Lower lobe of right lung (tissue), 2 donors: Measurements from ENCODE around the gene CCDC85C. TPM values are rescaled to one million over a fixed set of nuclear protein-coding genes. Genes with fewer than 3 reads are reported as not detected.

Source experiments
- ATAC-seq, 2 donors: fragments of 200-7000 bp; cut with Tn5 transposase; one replicate each; pipeline ENCODE4 v1.9.1; 2020 to 2022; ENCODE audit warnings: mild to moderate bottlenecking in 2 of 2, moderate library complexity in 2 of 2
- DNase-seq: peaks from one replicate; pipeline ENCODE4 v3.0.0-alpha.2; 2020
- H3K27ac ChIP-seq: fragments of 200-600 bp; one replicate; pipeline ENCODE4 v1.8.0; 2022
- H3K27me3 ChIP-seq: fragments of 200-600 bp; one replicate; pipeline ENCODE4 v1.8.0; 2022; ENCODE audit warnings: low read depth
- H3K36me3 ChIP-seq: fragments of 200-600 bp; one replicate; pipeline ENCODE4 v1.8.0; 2022; ENCODE audit warnings: mild to moderate bottlenecking
- H3K4me1 ChIP-seq: fragments of 200-600 bp; one replicate; pipeline ENCODE4 v1.8.0; 2022
- H3K4me3 ChIP-seq: fragments of 200-600 bp; one replicate; pipeline ENCODE4 v1.8.0; 2022; ENCODE audit warnings: mild to moderate bottlenecking
- H3K9me3 ChIP-seq: fragments of 200-600 bp; one replicate; pipeline ENCODE4 v1.8.0; 2022
- CTCF ChIP-seq: fragments of 200-600 bp; IDR thresholded peaks from one replicate; pipeline ENCODE4 v1.8.0; 2022; ENCODE audit warnings: antibody characterized with exemption, mild to moderate bottlenecking
- intact Hi-C: fragments of 100-400 bp; cut with DNase I; formaldehyde crosslinking; loops from one replicate; pipeline ENCODE4 v1.11.0; 2022
- total RNA-seq: library from RNA; stranded (reverse); fragmentation: NEBNext Ultra II Directional; extraction: Animal tissue kit (Norgen Biotek cat#: 25700); gene quantifications from one replicate; pipeline ENCODE4 v1.2.1, GENCODE V29; 2021
- donor health status: DM: no; HTN: yes; CAD: no; lungs with severe emphysema.

CCDC85C gene
- total RNA-seq, 1 donor from 2014 or later: 15.3 TPM

- ATAC-seq: no peak
- intact Hi-C loops: no loop called here
- Histone ChIP-seq H3K4me3 (no peak overlapping the region), H3K4me1 (no peaks in the 10 kb centered on the region), H3K27me3 (no peaks in the 10 kb centered on the region), H3K9me3 (no peaks in the 10 kb centered on the region), H3K36me3 (peaks cover 96% of the 10 kb centered on the region), H3K27ac (no peak overlapping the region)
- no peak for TF ChIP-seq CTCF
- no peak for DNase-seq
These were observed 144.4 kb downstream of the CCDC85C start for GRCh38 chr14:99459481-99460100.

DNA sequence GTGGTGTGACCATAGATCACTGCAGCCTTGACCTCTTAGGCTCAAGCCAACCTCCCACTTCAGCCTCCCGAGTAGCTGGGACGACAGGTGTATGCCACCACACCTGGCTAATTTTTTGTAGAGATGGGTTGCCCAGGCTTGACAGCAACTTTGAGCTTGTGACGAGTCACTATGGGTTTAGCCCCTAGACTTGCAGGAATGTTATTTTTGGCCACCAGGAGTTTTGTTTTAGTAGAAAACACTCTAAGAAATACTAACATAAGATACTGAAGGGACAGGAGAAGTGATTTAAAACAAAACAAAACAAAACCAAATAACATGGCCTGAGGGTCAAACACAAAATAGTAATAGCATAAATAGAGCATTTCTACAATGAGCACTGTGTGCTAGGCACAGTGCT, 149.8 kb downstream of the CCDC85C start:
- no peaks in the 10 kb centered on the region for H3K4me1 ChIP-seq
- TF ChIP-seq CTCF: no peak
- DNase-seq: no peak
- H3K9me3 ChIP-seq: no peaks in the 10 kb centered on the region
- intact Hi-C loops: no loop called here
- H3K36me3 ChIP-seq: peaks cover 98% of the 10 kb centered on the region
- no peak overlapping the region for H3K4me3 ChIP-seq
- ATAC-seq: no peak
- no peak overlapping the region for H3K27ac ChIP-seq
- H3K27me3 ChIP-seq: no peaks in the 10 kb centered on the region

- no peaks in the 10 kb centered on the region for H3K9me3 ChIP-seq
- ATAC-seq (no peak), DNase-seq (no peak)
- intact Hi-C loops: no loop called here
- no peaks in the 10 kb centered on the region for H3K27me3 ChIP-seq
- no peaks in the 10 kb centered on the region for H3K4me1 ChIP-seq
- no peak for TF ChIP-seq CTCF
- H3K36me3 ChIP-seq: peaks cover 100% of the 10 kb centered on the region
- H3K4me3 ChIP-seq: no peak overlapping the region
- no peak overlapping the region for H3K27ac ChIP-seq
These were observed 151.0 kb downstream of the CCDC85C start for GRCh38 chr14:99452968-99453367.

GRCh38 chr14:99451234-99451633, 152.8 kb downstream of the CCDC85C start:
- peaks cover 100% of the 10 kb centered on the region for H3K36me3 ChIP-seq

GRCh38 chr14:99450266-99450665, 153.7 kb downstream of the CCDC85C start:
- no peak for TF ChIP-seq CTCF
- Histone ChIP-seq H3K4me1 (no peaks in the 10 kb centered on the region), H3K27ac (no peak overlapping the region), H3K36me3 (peaks cover 100% of the 10 kb centered on the region), H3K27me3 (no peaks in the 10 kb centered on the region), H3K9me3 (no peaks in the 10 kb centered on the region), H3K4me3 (no peak overlapping the region)
- DNase-seq (no peak), ATAC-seq (no peak)
- intact Hi-C loops: no loop called here

More at GRCh38 chr14:99451234-99451633, 152.8 kb downstream of the CCDC85C start:
- H3K27me3 ChIP-seq: no peaks in the 10 kb centered on the region
- H3K4me1 ChIP-seq: no peaks in the 10 kb centered on the region
- no peak overlapping the region for H3K4me3 ChIP-seq
- H3K9me3 ChIP-seq: no peaks in the 10 kb centered on the region
- intact Hi-C loops: no loop called here
- TF ChIP-seq CTCF: no peak
- ATAC-seq (no peak), DNase-seq (no peak)
- no peak overlapping the region for H3K27ac ChIP-seq

Other genes starting within 250 kb of the CCDC85C start
- 78.7 TPM for gene SETD3, start 123.3 kb downstream of the CCDC85C start, total RNA-seq
- 53.6 TPM for gene CCNK, start 122.8 kb downstream of the CCDC85C start, total RNA-seq
- gene HHIPL1, start 40.9 kb upstream of the CCDC85C start, total RNA-seq: 1.6 TPM
- gene CYP46A1, start 80.1 kb upstream of the CCDC85C start, total RNA-seq: 0.62 TPM
- 34.5 TPM for gene EML1, start 189.2 kb upstream of the CCDC85C start, total RNA-seq